ENCODE results near the gene SLC5A10.
"Not testable (repeated sequence)": the region's sequence is repeated elsewhere in the genome, so short reads cannot be mapped to it uniquely, and the experiment has no call there.

SLC5A10 gene

GRCh38 chr17:18947866-18948265 lies 4.1 kb upstream of the SLC5A10 start:
- no peak for DNase-seq (ENCODE audit: low read depth, low spot score)

GRCh38 chr17:18948476-18949006 lies 3.4 kb upstream of the SLC5A10 start:
- DNase-seq (ENCODE audit: low read depth, low spot score): no peak

- DNase-seq (ENCODE audit: low read depth, low spot score): no peak
Observed at GRCh38 chr17:18949566-18949965, 2.4 kb upstream of the SLC5A10 start.

GRCh38 chr17:18950346-18950745 lies 1.6 kb upstream of the SLC5A10 start:
- DNase-seq (ENCODE audit: low read depth, low spot score): no peak

GRCh38 chr17:18950944-18951905 lies 740 bp upstream of the SLC5A10 start:
- no peak for DNase-seq (ENCODE audit: low read depth, low spot score)

- no peak for DNase-seq (ENCODE audit: low read depth, low spot score)
Observed at GRCh38 chr17:18953231-18953728, 1.3 kb downstream of the SLC5A10 start.

GRCh38 chr17:18954321-18954720 lies 2.4 kb downstream of the SLC5A10 start:
- no peak for DNase-seq (ENCODE audit: low read depth, low spot score)

GRCh38 chr17:18955009-18955408 lies 3.0 kb downstream of the SLC5A10 start:
- no peak for DNase-seq (ENCODE audit: low read depth, low spot score)

- DNase-seq (ENCODE audit: low read depth, low spot score): not testable (repeated sequence)
Observed at GRCh38 chr17:18956021-18956420, 4.1 kb downstream of the SLC5A10 start.

GRCh38 chr17:18956581-18956980 lies 4.6 kb downstream of the SLC5A10 start:
- DNase-seq (ENCODE audit: low read depth, low spot score): no peak

- DNase-seq (ENCODE audit: low read depth, low spot score): no peak
Observed at GRCh38 chr17:18957831-18958230, 5.9 kb downstream of the SLC5A10 start.

GRCh38 chr17:18958611-18959010 lies 6.6 kb downstream of the SLC5A10 start:
- no peak for DNase-seq (ENCODE audit: low read depth, low spot score)

- DNase-seq (ENCODE audit: low read depth, low spot score): no peak
Observed at GRCh38 chr17:18959071-18959844, 7.3 kb downstream of the SLC5A10 start.

- DNase-seq (ENCODE audit: low read depth, low spot score): no peak
Observed at GRCh38 chr17:18959845-18960240, 7.9 kb downstream of the SLC5A10 start.

- DNase-seq (ENCODE audit: low read depth, low spot score): no peak
Observed at GRCh38 chr17:18960241-18960665, 8.3 kb downstream of the SLC5A10 start.

GRCh38 chr17:18960803-18961511 lies 9.0 kb downstream of the SLC5A10 start:
- no peak for DNase-seq (ENCODE audit: low read depth, low spot score)

- DNase-seq (ENCODE audit: low read depth, low spot score): no peak
Observed at GRCh38 chr17:18961634-18962493, 9.9 kb downstream of the SLC5A10 start.

GRCh38 chr17:18962494-18962815 lies 10.5 kb downstream of the SLC5A10 start:
- DNase-seq (ENCODE audit: low read depth, low spot score): no peak

GRCh38 chr17:18963126-18964017 lies 11.4 kb downstream of the SLC5A10 start:
- no peak for DNase-seq (ENCODE audit: low read depth, low spot score)

GRCh38 chr17:18964018-18964351 lies 12.0 kb downstream of the SLC5A10 start:
- DNase-seq (ENCODE audit: low read depth, low spot score): no peak

Data from iPS DF 19.7 (cell line).